K562 (cell line): ENCODE data around the gene TUBD1. TPM values are rescaled to one million over a fixed set of nuclear protein-coding genes. Genes with fewer than 3 reads are reported as not detected.

Source experiments
- ATAC-seq: fragments of 200-7000 bp; cut with Tn5 transposase; 3 replicates; pipeline ENCODE4 v1.9.1; 2020; ENCODE audit warnings: moderate library complexity
- BruUV-seq: library from RNA; stranded (reverse); fragments of 400-500 nt; replicated peaks from 2 replicates; lab custom pipeline; 2021; lab: Mats Ljungman, UMichigan
- CTCF ChIA-PET: fragments of 300-600 bp; formaldehyde crosslinking; extraction: SDS; loops from one replicate; lab custom pipeline; 2021; ENCODE audit warnings: low intra/inter-chr PET ratio; lab: Yijun Ruan, JAX
- POLR2A ChIA-PET: fragments of 300-600, 350-650 bp; sonication (Branson Sonifier 250); formaldehyde crosslinking; extraction: SDS; loops from one replicate; lab custom pipeline; 2021; ENCODE audit warnings: antibody characterized with exemption, inconsistent platforms; lab: Yijun Ruan, JAX
- DNase-seq, 4 experiments: peaks; one replicate each; pipeline versions ENCODE4 v3.0.0 to v3.0.0-alpha.2; 2011 to 2018; ENCODE audit warnings: low spot score in 3 of 4, mixed read lengths in 3 of 4; ENCODE audit errors: extremely low read depth in 1 of 4
- FAIRE-seq: peaks from 2 replicates; lab custom pipeline; 2011; peaks lifted over from hg19 to GRCh38; lab: Jason Lieb, UNC
- H2AFZ ChIP-seq: 2 replicates; pipeline ENCODE4 v1.6.0; 2011; ENCODE audit warnings: low read depth, low read length, control low read depth, inconsistent platforms
- H3K27ac ChIP-seq: fragments of 200-600 bp; 3 replicates; pipeline ENCODE4 v1.8.0; 2011; ENCODE audit warnings: low read depth, mild to moderate bottlenecking, control low read depth, inconsistent platforms, low read length, moderate library complexity, mixed read lengths; ENCODE audit errors: extremely low read depth
- H3K27me3 ChIP-seq, 2 experiments: fragments of 300-600 bp in 1 of 2; 2 replicates in 1 of 2; 3 replicates in 1 of 2; pipeline versions ENCODE4 v1.6.0 to v1.8.0; 2011; ENCODE audit warnings: inconsistent platforms in 2 of 2, low read length in 2 of 2, mild to moderate bottlenecking in 1 of 2, mixed read lengths in 1 of 2, moderate library complexity in 1 of 2; ENCODE audit not compliant: control insufficient read depth in 2 of 2, insufficient read depth in 2 of 2
- H3K36me3 ChIP-seq: fragments of 300-600 bp; 3 replicates; pipeline ENCODE4 v1.8.0; 2011; ENCODE audit warnings: mild to moderate bottlenecking, low read length, inconsistent platforms; ENCODE audit not compliant: control insufficient read depth, insufficient read depth
- H3K4me1 ChIP-seq, 2 experiments: fragments of 200-600 bp in 1 of 2; replicated peaks in 1 of 2; 2 replicates in 1 of 2; 3 replicates in 1 of 2; pipeline versions ENCODE4 v1.5.1 to v1.8.0; 2011; ENCODE audit warnings: inconsistent platforms in 2 of 2, low read length in 2 of 2, mild to moderate bottlenecking in 1 of 2, mixed read lengths in 1 of 2, moderate library complexity in 1 of 2; ENCODE audit not compliant: control insufficient read depth in 2 of 2, insufficient read depth in 2 of 2
- H3K4me2 ChIP-seq: 2 replicates; pipeline ENCODE4 v1.6.1; 2011; ENCODE audit warnings: low read length, control low read depth, inconsistent platforms, mixed read lengths; ENCODE audit not compliant: insufficient read depth
- H3K4me3 ChIP-seq: fragments of 200-600 bp; sonication (generic), shearing (Covaris generic); 2 replicates; pipeline ENCODE4 v1.5.1; 2016; ENCODE audit warnings: control low read depth, inconsistent platforms
- H3K79me2 ChIP-seq: fragments of 200-600 bp; 3 replicates; pipeline ENCODE4 v1.8.0; 2011; ENCODE audit warnings: low read length, inconsistent platforms; ENCODE audit not compliant: control insufficient read depth, insufficient read depth
- H3K9ac ChIP-seq, 2 experiments: 2 replicates each; pipeline versions ENCODE4 v1.6.0 to v1.6.1; 2011; ENCODE audit warnings: low read depth in 2 of 2, low read length in 2 of 2, control low read depth in 1 of 2, inconsistent platforms in 1 of 2, mild to moderate bottlenecking in 1 of 2, mixed read lengths in 1 of 2; ENCODE audit not compliant: insufficient read depth in 1 of 2
- H3K9me1 ChIP-seq: one replicate; pipeline ENCODE4 v1.6.0; 2011; ENCODE audit warnings: inconsistent platforms, mild to moderate bottlenecking, low read length, moderate library complexity; ENCODE audit not compliant: control insufficient read depth, insufficient read depth
- H3K9me3 ChIP-seq: replicated peaks from 2 replicates; pipeline ENCODE4 v1.5.1; 2011; ENCODE audit warnings: low read depth, low read length, inconsistent platforms; ENCODE audit not compliant: control insufficient read depth, insufficient read depth
- H4K20me1 ChIP-seq: replicated peaks from 2 replicates; pipeline ENCODE4 v1.6.1; 2011; ENCODE audit warnings: low read length, inconsistent platforms, mixed read lengths; ENCODE audit not compliant: control insufficient read depth, insufficient read depth
- CEBPB ChIP-seq: fragments of 450-650 bp; IDR thresholded peaks from 2 replicates; pipeline ENCODE4 v1.6.1; 2016; ENCODE audit warnings: missing genetic modification characterization, missing compliant biosample characterization
- NR1H2 ChIP-seq: sonication (generic); formaldehyde crosslinking; IDR thresholded peaks from 2 replicates; pipeline ENCODE4 v1.4.0; 2020; ENCODE audit warnings: mild to moderate bottlenecking, missing genetic modification reagents
- TCF7 ChIP-seq: sonication (generic); IDR thresholded peaks from 2 replicates; pipeline ENCODE4 v1.6.1; 2016; ENCODE audit warnings: antibody characterized with exemption, borderline replicate concordance
- ZFP30 ChIP-seq: fragments of 250-450 bp; sonication (Bioruptor Pico); IDR thresholded peaks from 2 replicates; pipeline ENCODE4 v1.8.0; 2022; ENCODE audit warnings: moderate library complexity, mild to moderate bottlenecking, inconsistent platforms, borderline replicate concordance
- WGBS: fragments of 100-300 bp; shearing (Covaris generic); methylation state at CpG from one replicate; pipeline ENCODE4 v1.1.6; 2016; ENCODE audit warnings: low coverage, mixed read lengths; ENCODE audit not compliant: insufficient coverage; ENCODE audit errors: missing lambda C conversion rate; 5-methylcytosine and 5-hydroxymethylcytosine counted together
- in situ Hi-C: fragments of 300-500 bp; cut with MboI; formaldehyde crosslinking; loops from 4 replicates; pipeline ENCODE4 v1.15.0; 2018; ENCODE audit warnings: inconsistent platforms, mixed read lengths
- intact Hi-C: fragments of 100-400 bp; cut with micrococcal nuclease; formaldehyde crosslinking; loops from 2 replicates; pipeline ENCODE4 v1.14.2; 2022
- polyA plus RNA-seq, 8 experiments: library from polyadenylated mRNA; depleted of rRNA in 4 of 8; stranded (reverse) in 5 of 8; unstranded in 3 of 8; fragments of >200 nt; fragmentation: Nextera tagmentation in 2 of 8; fragmentation: Illumina TruSeq in 1 of 8; extraction: Ambion mirVana in 2 of 8; extraction: Trizol in 1 of 8; gene quantifications; 2 replicates each; pipeline versions ENCODE4 v1.2.1 to v1.2.3, GENCODE V29; 2011 to 2014; ENCODE audit warnings: inconsistent platforms in 1 of 8, missing spikeins in 1 of 8
- total RNA-seq, 7 experiments: library from RNA; depleted of rRNA in 6 of 7; stranded (reverse); fragments of >200 nt in 6 of 7; fragmentation: Illumina TruSeq in 2 of 7; extraction: Trizol in 2 of 7; gene quantifications; 2 replicates each; pipeline versions ENCODE4 v1.2.1 to v1.2.3, GENCODE V29; 2011 to 2021; ENCODE audit warnings: low replicate concordance in 1 of 7
- TF ChIP-seq, protein P1 (sequence below): fragments of 250-450 bp; sonication (Bioruptor Pico); IDR thresholded peaks from 2 replicates; pipeline ENCODE4 v1.4.0; 2020; ENCODE audit warnings: borderline replicate concordance
- TF ChIP-seq, protein P2 (sequence below), 2 experiments: IDR thresholded peaks in 1 of 2; conservative IDR thresholded peaks in 1 of 2; 2 replicates each; pipeline ENCODE4 v1.6.1; 2016; ENCODE audit warnings: low read depth in 2 of 2, mild to moderate bottlenecking in 1 of 2, missing compliant biosample characterization in 1 of 2, missing genetic modification characterization in 1 of 2, moderate library complexity in 1 of 2
- TF ChIP-seq, protein P3 (sequence below), 3 experiments: fragments of 200-800 bp in 1 of 3; fragments of 250-450 bp in 1 of 3; fragments of 450-650 bp in 1 of 3; sonication (Bioruptor Pico) in 1 of 3; sonication (Bioruptor generic) in 1 of 3; formaldehyde crosslinking in 1 of 3; IDR thresholded peaks; 2 replicates each; pipeline versions ENCODE4 v1.6.1 to v1.8.0; 2016 to 2022; ENCODE audit warnings: mild to moderate bottlenecking in 2 of 3, missing genetic modification characterization in 2 of 3, missing compliant biosample characterization in 1 of 3, moderate library complexity in 1 of 3

Gene TUBD1
- total and polyA plus RNA-seq, 9 of the 15 experiments (the other 6 are each of a cell fraction or from before 2014, with no cell fraction given), result 10.8 to 35.3 (median 17.9) TPM

DNA sequence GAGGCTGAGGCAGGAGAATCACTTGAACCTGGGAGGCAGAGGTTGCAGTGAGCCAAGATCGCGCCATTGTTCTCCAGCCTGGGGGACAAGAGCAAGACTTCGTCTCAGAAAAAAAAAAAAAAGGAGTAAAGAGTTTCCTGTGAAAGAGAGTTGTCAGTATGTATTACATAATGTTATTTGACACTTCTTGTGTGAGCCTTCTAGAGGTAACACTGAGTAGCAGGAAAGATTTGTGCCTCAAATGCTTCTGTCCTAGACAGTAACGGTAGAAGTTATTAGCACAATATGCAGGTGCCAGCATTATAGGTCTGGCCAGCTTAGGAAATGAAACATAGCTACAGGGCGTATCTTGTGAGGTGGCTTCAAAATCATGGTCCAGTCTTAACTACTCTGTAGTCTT lies 6.4 kb upstream of the TUBD1 start (continued):
- no peak for TF ChIP-seq NR1H2
- TF ChIP-seq, protein P1, sequence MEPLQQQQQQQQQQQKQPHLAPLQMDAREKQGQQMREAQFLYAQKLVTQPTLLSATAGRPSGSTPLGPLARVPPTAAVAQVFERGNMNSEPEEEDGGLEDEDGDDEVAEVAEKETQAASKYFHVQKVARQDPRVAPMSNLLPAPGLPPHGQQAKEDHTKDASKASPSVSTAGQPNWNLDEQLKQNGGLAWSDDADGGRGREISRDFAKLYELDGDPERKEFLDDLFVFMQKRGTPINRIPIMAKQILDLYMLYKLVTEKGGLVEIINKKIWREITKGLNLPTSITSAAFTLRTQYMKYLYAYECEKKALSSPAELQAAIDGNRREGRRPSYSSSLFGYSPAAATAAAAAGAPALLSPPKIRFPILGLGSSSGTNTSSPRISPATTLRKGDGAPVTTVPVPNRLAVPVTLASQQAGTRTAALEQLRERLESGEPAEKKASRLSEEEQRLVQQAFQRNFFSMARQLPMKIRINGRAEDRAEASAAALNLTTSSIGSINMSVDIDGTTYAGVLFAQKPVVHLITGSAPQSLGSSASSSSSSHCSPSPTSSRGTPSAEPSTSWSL (CRISPR knock-in tag), result no peak
- no peak for TF ChIP-seq TCF7
- TF ChIP-seq CEBPB, result peak; percentile 73
- TF ChIP-seq, protein P2, sequence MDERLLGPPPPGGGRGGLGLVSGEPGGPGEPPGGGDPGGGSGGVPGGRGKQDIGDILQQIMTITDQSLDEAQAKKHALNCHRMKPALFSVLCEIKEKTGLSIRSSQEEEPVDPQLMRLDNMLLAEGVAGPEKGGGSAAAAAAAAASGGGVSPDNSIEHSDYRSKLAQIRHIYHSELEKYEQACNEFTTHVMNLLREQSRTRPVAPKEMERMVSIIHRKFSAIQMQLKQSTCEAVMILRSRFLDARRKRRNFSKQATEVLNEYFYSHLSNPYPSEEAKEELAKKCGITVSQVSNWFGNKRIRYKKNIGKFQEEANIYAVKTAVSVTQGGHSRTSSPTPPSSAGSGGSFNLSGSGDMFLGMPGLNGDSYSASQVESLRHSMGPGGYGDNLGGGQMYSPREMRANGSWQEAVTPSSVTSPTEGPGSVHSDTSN (CRISPR knock-in tag; IDR thresholded peaks at IDR 0.05; ENCODE audit: low read depth), result no peak
- TF ChIP-seq, protein P2 (tag; conservative IDR thresholded peaks at IDR 0.05; ENCODE audit: low read depth), result peak; percentile 51; the same call in 1 of the 2 replicates

DNA sequence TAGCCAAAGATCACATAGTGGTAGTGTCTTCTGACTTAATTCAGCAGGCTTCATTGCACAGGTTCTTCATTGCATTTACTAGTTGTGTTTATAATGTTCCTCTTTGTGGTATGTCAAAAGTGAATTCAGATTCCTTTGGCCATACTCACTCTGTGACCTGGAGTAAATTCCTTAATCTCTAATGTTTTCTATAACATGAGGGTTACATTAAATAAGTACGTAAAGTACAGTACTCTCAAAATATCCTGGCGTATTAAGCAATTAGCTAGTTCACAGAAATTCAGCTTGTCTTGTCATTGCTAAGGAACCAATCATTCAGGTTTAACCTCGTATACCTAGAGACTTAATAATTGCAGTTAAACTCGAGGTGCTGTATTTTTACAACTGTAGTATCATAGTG lies 4.3 kb upstream of the TUBD1 start:
- Histone ChIP-seq H2AFZ (no peak overlapping the region), H3K9ac (no peak overlapping the region), H4K20me1 (no peaks in the 10 kb centered on the region), H3K27ac (peak overlapping the region; percentile 24; the same call in 1 of the 3 replicates), H3K4me1 (peaks cover 9 to 13% of the 10 kb centered on the region in 2 experiments; a peak in 4 of 5 replicates), H3K79me2 (peaks cover 95% of the 10 kb centered on the region), H3K9me3 (no peaks in the 10 kb centered on the region), H3K9me1 (no peaks in the 10 kb centered on the region), H3K36me3 (peaks cover 28% of the 10 kb centered on the region; the same call in 2 of the 3 replicates), H3K27me3 (no peaks in the 10 kb centered on the region), H3K4me2 (no peak overlapping the region), H3K4me3 (no peak overlapping the region)
- intact Hi-C loops, result no loop called here
- in situ Hi-C loops, result no loop called here
- no peak for DNase-seq
- WGBS, result 65% methylated on average over 4 of the region's 4 CpGs
- no TSS peak for BruUV-seq
- no peak for ATAC-seq
- CTCF ChIA-PET, result no interaction called here
- TF ChIP-seq, protein P3, sequence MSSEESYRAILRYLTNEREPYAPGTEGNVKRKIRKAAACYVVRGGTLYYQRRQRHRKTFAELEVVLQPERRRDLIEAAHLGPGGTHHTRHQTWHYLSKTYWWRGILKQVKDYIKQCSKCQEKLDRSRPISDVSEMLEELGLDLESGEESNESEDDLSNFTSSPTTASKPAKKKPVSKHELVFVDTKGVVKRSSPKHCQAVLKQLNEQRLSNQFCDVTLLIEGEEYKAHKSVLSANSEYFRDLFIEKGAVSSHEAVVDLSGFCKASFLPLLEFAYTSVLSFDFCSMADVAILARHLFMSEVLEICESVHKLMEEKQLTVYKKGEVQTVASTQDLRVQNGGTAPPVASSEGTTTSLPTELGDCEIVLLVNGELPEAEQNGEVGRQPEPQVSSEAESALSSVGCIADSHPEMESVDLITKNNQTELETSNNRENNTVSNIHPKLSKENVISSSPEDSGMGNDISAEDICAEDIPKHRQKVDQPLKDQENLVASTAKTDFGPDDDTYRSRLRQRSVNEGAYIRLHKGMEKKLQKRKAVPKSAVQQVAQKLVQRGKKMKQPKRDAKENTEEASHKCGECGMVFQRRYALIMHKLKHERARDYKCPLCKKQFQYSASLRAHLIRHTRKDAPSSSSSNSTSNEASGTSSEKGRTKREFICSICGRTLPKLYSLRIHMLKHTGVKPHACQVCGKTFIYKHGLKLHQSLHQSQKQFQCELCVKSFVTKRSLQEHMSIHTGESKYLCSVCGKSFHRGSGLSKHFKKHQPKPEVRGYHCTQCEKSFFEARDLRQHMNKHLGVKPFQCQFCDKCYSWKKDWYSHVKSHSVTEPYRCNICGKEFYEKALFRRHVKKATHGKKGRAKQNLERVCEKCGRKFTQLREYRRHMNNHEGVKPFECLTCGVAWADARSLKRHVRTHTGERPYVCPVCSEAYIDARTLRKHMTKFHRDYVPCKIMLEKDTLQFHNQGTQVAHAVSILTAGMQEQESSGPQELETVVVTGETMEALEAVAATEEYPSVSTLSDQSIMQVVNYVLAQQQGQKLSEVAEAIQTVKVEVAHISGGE (CRISPR knock-in tag; IDR thresholded peaks at IDR 0.05), result peak in 1 of 3 experiments; percentile 70; a peak in 2 of 6 replicates
- no peak for TF ChIP-seq ZFP30 (CRISPR knock-in tag)
- FAIRE-seq, result peak; percentile 11
- POLR2A ChIA-PET, result no interaction called here
